GM12878 (cell line): Measurements from ENCODE around the gene NDST4. TPM values are rescaled to one million over a fixed set of nuclear protein-coding genes. Genes with fewer than 3 reads are reported as not detected.

ENCODE experiments used
- ATAC-seq: fragments of 200-7000 bp; cut with Tn5 transposase; 3 replicates; pipeline ENCODE4 v1.9.1; 2020; ENCODE audit warnings: mild to moderate bottlenecking, moderate library complexity
- BruUV-seq: library from RNA; stranded (reverse); fragments of 400-500 nt; replicated peaks from 2 replicates; lab custom pipeline; 2021; lab: Mats Ljungman, UMichigan
- CTCF ChIA-PET: fragments of 300-600 bp; sonication (Branson Sonifier 250); formaldehyde crosslinking; extraction: SDS; loops from one replicate; lab custom pipeline; 2021; ENCODE audit warnings: inconsistent platforms; lab: Yijun Ruan, JAX
- POLR2A ChIA-PET: fragments of 350-600 bp; formaldehyde crosslinking; extraction: SDS; loops from one replicate; lab custom pipeline; 2021; ENCODE audit warnings: inconsistent platforms; lab: Charles Lee
- RAD21 ChIA-PET: fragments of 300-600 bp; sonication (Branson Sonifier 250); formaldehyde crosslinking; loops from one replicate; lab custom pipeline; 2023; ENCODE audit warnings: antibody characterized with exemption; ENCODE audit not compliant: unreplicated experiment; lab: Charles Lee
- SMC1A ChIA-PET: fragments of 300-600 bp; sonication (Branson Sonifier 250); formaldehyde crosslinking; loops from one replicate; lab custom pipeline; 2023; ENCODE audit not compliant: unreplicated experiment, uncharacterized antibody; lab: Charles Lee
- DNase-seq: peaks from one replicate; pipeline ENCODE4 v3.0.0-alpha.2; 2011; ENCODE audit warnings: low read depth, low spot score
- FAIRE-seq: peaks from 3 replicates; lab custom pipeline; 2011; peaks lifted over from hg19 to GRCh38; lab: Jason Lieb, UNC
- H2AFZ ChIP-seq: 2 replicates; pipeline ENCODE4 v1.6.0; 2011; ENCODE audit warnings: low read depth, low read length, control low read depth; ENCODE audit not compliant: control insufficient read depth
- H3K27ac ChIP-seq: 2 replicates; pipeline ENCODE4 v1.5.1; 2011; ENCODE audit warnings: control low read depth; ENCODE audit not compliant: control insufficient read depth, insufficient read depth
- H3K27me3 ChIP-seq, 2 experiments: replicated peaks in 1 of 2; 2 replicates each; pipeline versions ENCODE4 v1.6.0 to v1.6.1; 2011; ENCODE audit warnings: low read length in 1 of 2; ENCODE audit not compliant: control insufficient read depth in 2 of 2, insufficient read depth in 2 of 2
- H3K36me3 ChIP-seq, 2 experiments: 2 replicates each; pipeline ENCODE4 v1.5.1; 2011; ENCODE audit warnings: low read length in 1 of 2; ENCODE audit not compliant: control insufficient read depth in 2 of 2, insufficient read depth in 2 of 2
- H3K4me1 ChIP-seq: 2 replicates; pipeline ENCODE4 v1.6.1; 2011; ENCODE audit warnings: mild to moderate bottlenecking, low read length, moderate library complexity, mixed read lengths; ENCODE audit not compliant: control insufficient read depth, insufficient read depth
- H3K4me2 ChIP-seq: 2 replicates; pipeline ENCODE4 v1.6.0; 2011; ENCODE audit warnings: control low read depth; ENCODE audit not compliant: control insufficient read depth, insufficient read depth
- H3K4me3 ChIP-seq: fragments of 200-600 bp; sonication (generic); 2 replicates; pipeline ENCODE4 v1.5.1; 2016
- H3K79me2 ChIP-seq: 2 replicates; pipeline ENCODE4 v1.6.0; 2011; ENCODE audit warnings: low read length; ENCODE audit not compliant: control insufficient read depth, insufficient read depth
- H3K9ac ChIP-seq: 2 replicates; pipeline ENCODE4 v1.8.0; 2011; ENCODE audit warnings: low read length, control low read depth, mixed read lengths; ENCODE audit not compliant: control insufficient read depth, insufficient read depth
- H3K9me3 ChIP-seq: replicated peaks from 3 replicates; pipeline ENCODE4 v1.5.1; 2011; ENCODE audit warnings: mild to moderate bottlenecking, low read length; ENCODE audit not compliant: control insufficient read depth, insufficient read depth
- H4K20me1 ChIP-seq: 2 replicates; pipeline ENCODE4 v1.6.0; 2011; ENCODE audit not compliant: control insufficient read depth, insufficient read depth
- ATF3 ChIP-seq: IDR thresholded peaks from 2 replicates; pipeline ENCODE4 v1.6.1; 2011; ENCODE audit warnings: low read depth, mild to moderate bottlenecking, low read length, moderate library complexity, borderline replicate concordance; ENCODE audit errors: extremely low read depth
- EGR1 ChIP-seq, 2 experiments: IDR thresholded peaks; 1 replicate in 1 of 2; 2 replicates in 1 of 2; pipeline ENCODE4 v1.6.1; 2011 to 2012; ENCODE audit warnings: low read depth in 2 of 2, low read length in 2 of 2, borderline replicate concordance in 1 of 2, mild to moderate bottlenecking in 1 of 2, moderate library complexity in 1 of 2
- HCFC1 ChIP-seq: fragments of 150-350 bp; IDR thresholded peaks from 2 replicates; pipeline ENCODE4 v1.6.1; 2014; ENCODE audit warnings: low read length
- KAT2A ChIP-seq: conservative IDR thresholded peaks from 2 replicates; pipeline ENCODE4 v1.6.1; 2011; ENCODE audit warnings: low read depth, low read length; ENCODE audit not compliant: control insufficient read depth
- MAX ChIP-seq: IDR thresholded peaks from 2 replicates; pipeline ENCODE4 v1.6.1; 2012; ENCODE audit warnings: low read depth, low read length, improper control_type of control experiment
- MEF2B ChIP-seq: fragments of 450-650 bp; IDR thresholded peaks from 2 replicates; pipeline ENCODE4 v1.6.1; 2018; ENCODE audit warnings: mild to moderate bottlenecking, moderate library complexity; ENCODE audit not compliant: partially characterized antibody, poor library complexity, severe bottlenecking
- MTA3 ChIP-seq: IDR thresholded peaks from 2 replicates; pipeline ENCODE4 v1.6.1; 2012; ENCODE audit warnings: low read length, inconsistent platforms, borderline replicate concordance
- PML ChIP-seq: IDR thresholded peaks from 2 replicates; pipeline ENCODE4 v1.6.1; 2012; ENCODE audit warnings: low read length, inconsistent platforms
- RBBP5 ChIP-seq: fragments of 200-600 bp; sonication (generic); conservative IDR thresholded peaks from 2 replicates; pipeline ENCODE4 v1.6.1; 2016
- RELB ChIP-seq: fragments of 450-650 bp; IDR thresholded peaks from 2 replicates; pipeline ENCODE4 v1.6.1; 2017; ENCODE audit warnings: low read depth, mild to moderate bottlenecking, moderate library complexity
- STAT1 ChIP-seq: fragments of 450-650 bp; conservative IDR thresholded peaks from 2 replicates; pipeline ENCODE4 v1.6.1; 2014; ENCODE audit warnings: antibody characterized with exemption, mild to moderate bottlenecking
- YBX1 ChIP-seq: fragments of 450-650 bp; IDR thresholded peaks from 2 replicates; pipeline ENCODE4 v1.6.1; 2016; ENCODE audit warnings: antibody characterized with exemption
- ZBTB11 ChIP-seq: fragments of 450-650 bp; formaldehyde crosslinking; IDR thresholded peaks from 2 replicates; pipeline ENCODE4 v1.5.0; 2022; ENCODE audit warnings: mild to moderate bottlenecking, missing genetic modification characterization
- ZSCAN29 ChIP-seq: fragments of 450-650 bp; IDR thresholded peaks from 2 replicates; pipeline ENCODE4 v1.6.1; 2017; ENCODE audit warnings: mild to moderate bottlenecking, moderate library complexity
- WGBS: methylation state at CpG from one replicate; pipeline ENCODE4 v1.1.6; 2016; ENCODE audit warnings: low lambda C conversion rate; ENCODE audit not compliant: insufficient replicate concordance, insufficient coverage; ENCODE audit errors: missing lambda C conversion rate; 5-methylcytosine and 5-hydroxymethylcytosine counted together
- in situ Hi-C: fragments of 300-500 bp; cut with MboI; formaldehyde crosslinking; loops from 9 replicates; pipeline ENCODE4 v1.14.3; 2018; ENCODE audit warnings: mixed read lengths
- intact Hi-C: fragments of 100-400 bp; cut with micrococcal nuclease; formaldehyde crosslinking; loops from one replicate; pipeline ENCODE4 v1.14.2; 2022; ENCODE audit not compliant: unreplicated experiment
- polyA plus RNA-seq, 11 experiments: library from polyadenylated mRNA; depleted of rRNA in 4 of 11; unstranded in 6 of 11; stranded (reverse) in 5 of 11; fragments of >200 nt; fragmentation: Nextera tagmentation in 4 of 11; fragmentation: Illumina TruSeq in 1 of 11; extraction: Ambion mirVana in 4 of 11; extraction: Trizol in 1 of 11; gene quantifications; 1 replicate in 1 of 11; 2 replicates in 10 of 11; pipeline versions ENCODE4 v1.2.1 to v1.2.3, GENCODE V29; 2011 to 2016; ENCODE audit warnings: inconsistent platforms in 2 of 11, missing spikeins in 2 of 11, low read depth in 1 of 11
- total RNA-seq, 4 experiments: library from RNA; depleted of rRNA in 3 of 4; stranded (reverse); fragments of >200 nt in 3 of 4; fragmentation: Illumina TruSeq in 1 of 4; extraction: Trizol in 1 of 4; gene quantifications; 2 replicates each; pipeline versions ENCODE4 v1.2.1 to v1.2.3, GENCODE V29; 2013 to 2021
- TF ChIP-seq, protein P1 (sequence below): IDR thresholded peaks from 2 replicates; pipeline ENCODE4 v1.6.1; 2012; ENCODE audit warnings: low read depth, low read length, improper control_type of control experiment
- TF ChIP-seq, protein P2 (sequence below): fragments of 450-650 bp; IDR thresholded peaks from 2 replicates; pipeline ENCODE4 v1.6.1; 2017; ENCODE audit warnings: mild to moderate bottlenecking, low read depth, inconsistent platforms; ENCODE audit not compliant: poor library complexity, severe bottlenecking

NDST4 gene
- total and polyA plus RNA-seq, 10 of the 15 experiments (the other 5 are each of a cell fraction or from before 2014, with no cell fraction given) = 0.04 to 0.11 (median 0.07) TPM; not detected in 6

DNA sequence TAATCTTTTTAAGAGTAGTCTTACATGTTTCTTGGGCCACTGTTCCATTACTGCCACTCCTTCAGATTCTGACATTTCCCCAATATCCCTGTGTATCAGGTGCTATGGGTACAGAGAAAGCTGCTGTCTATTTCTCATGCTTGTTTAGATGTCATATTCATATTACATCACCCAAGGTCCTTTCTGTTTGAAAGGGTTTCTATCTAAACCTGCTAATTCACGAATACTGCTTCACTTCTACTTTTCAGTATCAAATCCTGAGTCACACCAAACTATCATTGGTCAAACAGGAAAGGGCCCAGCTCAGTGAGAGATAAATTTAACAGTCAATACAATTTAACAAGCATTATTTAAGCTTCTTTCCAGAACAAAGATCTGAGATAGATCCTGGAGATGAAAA lies 273.4 kb downstream of the NDST4 start:
- no peak overlapping the region for H3K27ac ChIP-seq
- H4K20me1 ChIP-seq = no peaks in the 10 kb centered on the region
- DNase-seq (no peak), FAIRE-seq (no peak), ATAC-seq (peak; percentile 55)
- H3K9me3 ChIP-seq = no peaks in the 10 kb centered on the region
- ChIA-PET RAD21 (no interaction called here), POLR2A (no interaction called here), CTCF (no interaction called here), SMC1A (no interaction called here)
- H2AFZ ChIP-seq = no peak overlapping the region
- no peaks in the 10 kb centered on the region for H3K4me1 ChIP-seq
- H3K9ac ChIP-seq = no peak overlapping the region
- no peaks in the 10 kb centered on the region for H3K27me3 ChIP-seq
- intact Hi-C loops = no loop called here
- in situ Hi-C loops = no loop called here
- WGBS = 0% methylated on average over 1 of the region's 1 CpG
- no peaks in the 10 kb centered on the region for H3K36me3 ChIP-seq
- H3K79me2 ChIP-seq = no peaks in the 10 kb centered on the region
- no peak overlapping the region for H3K4me3 ChIP-seq
- H3K4me2 ChIP-seq = no peak overlapping the region
- no TSS peak for BruUV-seq
- TF ChIP-seq ATF3 = no peak
- TF ChIP-seq MTA3 = no peak
- TF ChIP-seq, protein P1, sequence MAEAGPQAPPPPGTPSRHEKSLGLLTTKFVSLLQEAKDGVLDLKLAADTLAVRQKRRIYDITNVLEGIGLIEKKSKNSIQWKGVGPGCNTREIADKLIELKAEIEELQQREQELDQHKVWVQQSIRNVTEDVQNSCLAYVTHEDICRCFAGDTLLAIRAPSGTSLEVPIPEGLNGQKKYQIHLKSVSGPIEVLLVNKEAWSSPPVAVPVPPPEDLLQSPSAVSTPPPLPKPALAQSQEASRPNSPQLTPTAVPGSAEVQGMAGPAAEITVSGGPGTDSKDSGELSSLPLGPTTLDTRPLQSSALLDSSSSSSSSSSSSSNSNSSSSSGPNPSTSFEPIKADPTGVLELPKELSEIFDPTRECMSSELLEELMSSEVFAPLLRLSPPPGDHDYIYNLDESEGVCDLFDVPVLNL = no peak
- no peak for TF ChIP-seq RBBP5
- TF ChIP-seq YBX1 = no peak
- no peak for TF ChIP-seq ZSCAN29
- TF ChIP-seq EGR1 (IDR thresholded peaks at IDR 0.05; ENCODE audit: borderline replicate concordance in 1 of 2, low read depth in 2 of 2, low read length in 2 of 2) = no peak
- TF ChIP-seq RELB = no peak
- TF ChIP-seq, protein P2, sequence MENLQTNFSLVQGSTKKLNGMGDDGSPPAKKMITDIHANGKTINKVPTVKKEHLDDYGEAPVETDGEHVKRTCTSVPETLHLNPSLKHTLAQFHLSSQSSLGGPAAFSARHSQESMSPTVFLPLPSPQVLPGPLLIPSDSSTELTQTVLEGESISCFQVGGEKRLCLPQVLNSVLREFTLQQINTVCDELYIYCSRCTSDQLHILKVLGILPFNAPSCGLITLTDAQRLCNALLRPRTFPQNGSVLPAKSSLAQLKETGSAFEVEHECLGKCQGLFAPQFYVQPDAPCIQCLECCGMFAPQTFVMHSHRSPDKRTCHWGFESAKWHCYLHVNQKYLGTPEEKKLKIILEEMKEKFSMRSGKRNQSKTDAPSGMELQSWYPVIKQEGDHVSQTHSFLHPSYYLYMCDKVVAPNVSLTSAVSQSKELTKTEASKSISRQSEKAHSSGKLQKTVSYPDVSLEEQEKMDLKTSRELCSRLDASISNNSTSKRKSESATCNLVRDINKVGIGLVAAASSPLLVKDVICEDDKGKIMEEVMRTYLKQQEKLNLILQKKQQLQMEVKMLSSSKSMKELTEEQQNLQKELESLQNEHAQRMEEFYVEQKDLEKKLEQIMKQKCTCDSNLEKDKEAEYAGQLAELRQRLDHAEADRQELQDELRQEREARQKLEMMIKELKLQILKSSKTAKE = no peak
- TF ChIP-seq KAT2A = no peak
- TF ChIP-seq MAX = no peak
- TF ChIP-seq HCFC1 = no peak
- no peak for TF ChIP-seq MEF2B
- TF ChIP-seq STAT1 = no peak
- no peak for TF ChIP-seq PML
- TF ChIP-seq ZBTB11 = no peak
